ENCODE measurements around the gene CAPZA3.

DNA sequence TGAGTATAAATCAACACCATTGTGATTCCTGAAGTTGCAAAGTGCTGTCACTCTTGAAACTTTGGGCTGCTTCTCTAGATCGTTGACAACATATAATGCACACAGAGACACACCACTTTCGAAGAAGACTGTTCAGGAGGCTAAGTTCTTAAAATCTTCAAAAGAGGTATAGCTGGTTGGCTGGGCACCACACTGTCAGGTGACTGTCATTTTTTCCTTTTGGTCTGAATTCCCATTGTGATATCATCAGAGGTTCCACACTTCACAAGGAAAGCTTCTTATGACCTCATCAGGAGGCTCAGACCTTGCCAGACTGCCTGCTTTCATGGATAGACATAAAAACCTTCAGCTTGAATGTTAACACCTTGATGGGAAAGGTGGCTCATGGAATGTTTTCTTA lies at the start of gene CAPZA3, which contains the start of gene PLCZ1:
- TF ChIP-seq, protein P1, sequence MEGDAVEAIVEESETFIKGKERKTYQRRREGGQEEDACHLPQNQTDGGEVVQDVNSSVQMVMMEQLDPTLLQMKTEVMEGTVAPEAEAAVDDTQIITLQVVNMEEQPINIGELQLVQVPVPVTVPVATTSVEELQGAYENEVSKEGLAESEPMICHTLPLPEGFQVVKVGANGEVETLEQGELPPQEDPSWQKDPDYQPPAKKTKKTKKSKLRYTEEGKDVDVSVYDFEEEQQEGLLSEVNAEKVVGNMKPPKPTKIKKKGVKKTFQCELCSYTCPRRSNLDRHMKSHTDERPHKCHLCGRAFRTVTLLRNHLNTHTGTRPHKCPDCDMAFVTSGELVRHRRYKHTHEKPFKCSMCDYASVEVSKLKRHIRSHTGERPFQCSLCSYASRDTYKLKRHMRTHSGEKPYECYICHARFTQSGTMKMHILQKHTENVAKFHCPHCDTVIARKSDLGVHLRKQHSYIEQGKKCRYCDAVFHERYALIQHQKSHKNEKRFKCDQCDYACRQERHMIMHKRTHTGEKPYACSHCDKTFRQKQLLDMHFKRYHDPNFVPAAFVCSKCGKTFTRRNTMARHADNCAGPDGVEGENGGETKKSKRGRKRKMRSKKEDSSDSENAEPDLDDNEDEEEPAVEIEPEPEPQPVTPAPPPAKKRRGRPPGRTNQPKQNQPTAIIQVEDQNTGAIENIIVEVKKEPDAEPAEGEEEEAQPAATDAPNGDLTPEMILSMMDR (IDR thresholded peaks at IDR 0.05) = no peak
- no peak for TF ChIP-seq POLR2A (IDR thresholded peaks at IDR 0.05)
